ENCODE measurements around the gene RNF19B. TPM values are rescaled to one million over a fixed set of nuclear protein-coding genes. Genes with fewer than 3 reads are reported as not detected.

RNF19B gene
- total and polyA plus RNA-seq, 2 of the 8 experiments (the other 6 are each of a cell fraction or from before 2014, with no cell fraction given): 9.2 to 11.2 TPM

- TF ChIP-seq CREB1 (IDR thresholded peaks at IDR 0.05): peak; percentile 64; the same call in 1 of the 2 replicates
- no peak for TF ChIP-seq POU5F1 (IDR thresholded peaks at IDR 0.05; ENCODE audit: low read depth, low read length)
- TF ChIP-seq TBP (IDR thresholded peaks at IDR 0.05; ENCODE audit: low read depth, low read length): peak; percentile 95
- TF ChIP-seq KDM4A (IDR thresholded peaks at IDR 0.05; ENCODE audit: low read depth, low read length, severe bottlenecking): peak; percentile 72
- TF ChIP-seq TAF1 (IDR thresholded peaks at IDR 0.05; ENCODE audit: low read depth, low read length): peak; percentile 92
- peak; percentile 51 to 79; a peak in 2 of 4 replicates for TF ChIP-seq SIN3A (conservative IDR thresholded peaks at IDR 0.05 in 1 of 2, IDR thresholded peaks at IDR 0.05 in 1 of 2; ENCODE audit: low read depth in 1 of 2, low read length in 2 of 2)
- peak; percentile 37; the same call in 1 of the 2 replicates for TF ChIP-seq E2F6 (IDR thresholded peaks at IDR 0.05)
- TF ChIP-seq GABPA (IDR thresholded peaks at IDR 0.05; ENCODE audit: borderline replicate concordance, insufficient read depth, low read length): 0 out of 2 replicates have a peak, but pooled peaks have one; percentile 47
- no peak for TF ChIP-seq CHD1 (IDR thresholded peaks at IDR 0.05; ENCODE audit: low read depth, low read length)
- TF ChIP-seq PHF8 (conservative IDR thresholded peaks at IDR 0.05; ENCODE audit: low read depth, low read length): peak; percentile 76
- peak; percentile 94 to 96 for TF ChIP-seq POLR2A (IDR thresholded peaks at IDR 0.05; ENCODE audit: control extremely low read depth in 1 of 2, low read depth in 2 of 2, low read length in 2 of 2)
- TF ChIP-seq RXRA (IDR thresholded peaks at IDR 0.05; ENCODE audit: insufficient read depth, low read depth, low read length): no peak
- TF ChIP-seq MAX (IDR thresholded peaks at IDR 0.05): peak; percentile 63
- TF ChIP-seq BACH1 (IDR thresholded peaks at IDR 0.05; ENCODE audit: low read length): no peak
- peak; percentile 81 for TF ChIP-seq USF2 (IDR thresholded peaks at IDR 0.05; ENCODE audit: low read length)
- peak; percentile 73 for TF ChIP-seq GTF2F1 (IDR thresholded peaks at IDR 0.05; ENCODE audit: borderline replicate concordance, low read depth, low read length)
- TF ChIP-seq SIX5 (IDR thresholded peaks at IDR 0.05; ENCODE audit: low read depth, low read length): no peak
- no peak for TF ChIP-seq CHD2 (IDR thresholded peaks at IDR 0.05; ENCODE audit: low read length)
- TF ChIP-seq JUND (IDR thresholded peaks at IDR 0.05; ENCODE audit: low read length): no peak
- no peak for TF ChIP-seq JUN (IDR thresholded peaks at IDR 0.05; ENCODE audit: low read depth, low read length)
- peak; percentile 91 for TF ChIP-seq POLR2AphosphoS5 (IDR thresholded peaks at IDR 0.05; ENCODE audit: low read depth, low read length)
- TF ChIP-seq RAD21 (IDR thresholded peaks at IDR 0.05 in 1 of 2, conservative IDR thresholded peaks at IDR 0.05 in 1 of 2; ENCODE audit: low read depth in 2 of 2, low read length in 2 of 2): no peak
Observed at GRCh38 chr1:32964461-32965250, at the start of gene RNF19B (continued).
